ENCODE results near the gene CDC6.

CDC6 gene

GRCh38 chr17:40306395-40306794, 18.7 kb downstream of the CDC6 start:
- peaks cover 7% of the 10 kb centered on the region; the same call in 1 of the 2 replicates for H3K79me2 ChIP-seq (ENCODE audit: insufficient read depth, low read depth)
- H3K4me2 ChIP-seq: peak overlapping the region; percentile 94
- peak overlapping the region; percentile 82 for H3K27ac ChIP-seq
- no peaks in the 10 kb centered on the region for H4K20me1 ChIP-seq (ENCODE audit: insufficient read depth)
- peaks cover 8% of the 10 kb centered on the region; the same call in 1 of the 2 replicates for H3K36me3 ChIP-seq (ENCODE audit: insufficient read depth)
- peaks cover 96% of the 10 kb centered on the region for H3K4me1 ChIP-seq (ENCODE audit: low read depth, poor library complexity, severe bottlenecking)
- TF ChIP-seq CTCF (conservative IDR thresholded peaks at IDR 0.05; ENCODE audit: low read depth, low read length): no peak
- no peak overlapping the region for H2AFZ ChIP-seq (ENCODE audit: low read depth)
- no peaks in the 10 kb centered on the region for H3K27me3 ChIP-seq (ENCODE audit: insufficient read depth, low read depth)
- peak overlapping the region; percentile 42; the same call in 1 of the 2 replicates for H3K9ac ChIP-seq
- no peak overlapping the region for H3K4me3 ChIP-seq (IDR thresholded peaks at IDR 0.05; ENCODE audit: insufficient read depth, low read depth, low read length)

DNA sequence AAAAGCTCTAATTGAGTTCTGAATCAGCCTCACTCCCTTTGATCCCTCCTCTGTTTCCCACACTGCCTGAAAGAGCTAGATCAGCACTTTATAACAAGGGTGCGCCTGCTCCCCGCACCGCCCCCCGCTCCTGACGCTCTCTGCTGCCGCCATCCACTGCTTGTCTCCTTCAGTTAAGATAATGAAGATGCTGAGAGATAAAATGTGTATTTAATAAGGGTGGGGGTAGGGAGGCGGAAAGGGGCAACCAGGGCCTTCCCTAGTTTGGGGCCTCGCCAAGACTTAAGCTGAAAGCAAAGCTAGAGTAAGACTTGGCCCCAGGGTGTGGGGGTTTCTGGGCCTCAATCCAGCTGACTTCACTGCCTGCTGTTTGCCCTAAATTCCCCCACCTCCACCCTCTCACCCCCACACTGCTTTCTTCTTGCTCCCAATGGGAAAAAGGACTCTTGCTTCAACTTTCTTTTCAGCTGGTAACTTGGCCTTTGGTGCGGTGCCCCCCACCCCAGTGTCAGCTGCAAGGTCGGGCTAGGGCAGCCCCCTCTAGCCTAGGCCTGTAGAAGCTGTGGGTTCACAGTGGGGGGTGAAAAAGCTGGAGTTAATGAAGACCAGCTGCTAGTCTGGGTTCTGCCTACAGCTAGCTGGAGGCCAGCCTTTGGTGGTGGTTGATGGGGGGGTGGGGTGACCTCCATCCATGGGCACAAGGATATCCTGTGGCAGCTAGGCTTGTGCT, 19.5 kb downstream of the CDC6 start:
- Histone ChIP-seq H3K79me2 (ENCODE audit: insufficient read depth, low read depth) (peaks cover 7% of the 10 kb centered on the region; the same call in 1 of the 2 replicates), H3K4me1 (ENCODE audit: low read depth, poor library complexity, severe bottlenecking) (peaks cover 100% of the 10 kb centered on the region), H3K27me3 (ENCODE audit: insufficient read depth, low read depth) (no peaks in the 10 kb centered on the region), H3K27ac (peak overlapping the region; percentile 82), H3K4me2 (peak overlapping the region; percentile 94), H3K4me3 (IDR thresholded peaks at IDR 0.05; ENCODE audit: insufficient read depth, low read depth, low read length) (no peak overlapping the region), H4K20me1 (ENCODE audit: insufficient read depth) (no peaks in the 10 kb centered on the region), H3K36me3 (ENCODE audit: insufficient read depth) (peaks cover under 1% of the 10 kb centered on the region; the same call in 1 of the 2 replicates), H2AFZ (ENCODE audit: low read depth) (no peak overlapping the region), H3K9ac (peak overlapping the region; percentile 42; the same call in 1 of the 2 replicates)
- no peak for TF ChIP-seq CTCF (conservative IDR thresholded peaks at IDR 0.05; ENCODE audit: low read depth, low read length)

GRCh38 chr17:40307740-40308239, 20.1 kb downstream of the CDC6 start:
- no peaks in the 10 kb centered on the region for H4K20me1 ChIP-seq (ENCODE audit: insufficient read depth)
- no peak for TF ChIP-seq CTCF (conservative IDR thresholded peaks at IDR 0.05; ENCODE audit: low read depth, low read length)
- H3K79me2 ChIP-seq (ENCODE audit: insufficient read depth, low read depth): peaks cover 7% of the 10 kb centered on the region; the same call in 1 of the 2 replicates
- H3K4me2 ChIP-seq: peak overlapping the region; percentile 94
- peak overlapping the region; percentile 42; the same call in 1 of the 2 replicates for H3K9ac ChIP-seq
- no peaks in the 10 kb centered on the region for H3K27me3 ChIP-seq (ENCODE audit: insufficient read depth, low read depth)
- H3K4me1 ChIP-seq (ENCODE audit: low read depth, poor library complexity, severe bottlenecking): peaks cover 100% of the 10 kb centered on the region
- peak overlapping the region; percentile 82 for H3K27ac ChIP-seq
- no peak overlapping the region for H2AFZ ChIP-seq (ENCODE audit: low read depth)
- no peaks in the 10 kb centered on the region for H3K36me3 ChIP-seq (ENCODE audit: insufficient read depth)
- no peak overlapping the region for H3K4me3 ChIP-seq (IDR thresholded peaks at IDR 0.05; ENCODE audit: insufficient read depth, low read depth, low read length)

DNA sequence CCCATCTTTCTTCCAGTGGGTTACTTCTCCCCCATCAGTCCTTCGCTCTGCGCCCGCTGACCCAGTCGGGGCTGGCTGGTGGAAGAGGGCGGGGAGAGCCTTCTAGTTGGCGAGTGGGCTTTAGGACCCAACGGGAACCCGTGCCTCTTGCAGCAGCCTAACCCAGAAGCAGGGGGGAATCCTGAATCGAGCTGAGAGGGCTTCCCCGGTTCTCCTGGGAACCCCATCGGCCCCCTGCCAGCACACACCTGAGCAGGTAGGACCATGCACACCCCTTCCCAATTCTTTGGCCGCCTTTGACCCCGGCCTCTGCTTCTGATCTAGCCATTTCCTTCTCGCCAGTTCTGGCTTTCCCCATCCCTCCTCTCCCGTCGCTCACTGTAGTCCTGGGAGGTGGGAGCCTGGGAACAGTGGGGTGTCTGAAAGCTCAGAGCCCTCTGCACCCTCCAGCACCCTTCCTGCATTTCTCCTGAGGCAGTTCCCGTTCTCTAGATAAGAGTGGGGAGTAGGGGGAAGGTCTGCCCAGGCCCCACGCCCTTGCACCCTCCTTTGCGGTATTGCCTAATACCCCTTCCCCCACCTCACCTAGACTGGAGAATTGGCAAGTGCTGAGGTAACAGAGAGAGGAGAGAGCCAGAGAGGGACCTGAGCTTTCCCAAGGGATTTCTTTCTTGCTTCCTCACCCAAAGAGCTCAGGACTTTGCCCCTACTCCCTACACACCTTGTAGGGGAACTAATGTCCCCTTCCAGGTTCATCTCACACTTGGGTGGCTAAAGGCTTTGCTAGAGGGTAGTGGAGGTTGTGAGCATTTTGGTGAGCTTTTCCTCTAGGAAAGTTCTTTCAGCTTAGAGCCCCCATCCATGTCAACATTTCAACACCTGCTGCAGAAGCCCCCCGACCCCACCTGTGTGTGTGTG, 21.6 kb downstream of the CDC6 start, which contains the start of gene RARA:
TSS of gene RARA (plus strand) at position 150 of the 918 bp plus-strand sequence. CDS start 22,039 bp downstream, outside the sequence.
- peaks cover 100% of the 10 kb centered on the region for H3K4me1 ChIP-seq (ENCODE audit: low read depth, poor library complexity, severe bottlenecking)
- no peak for TF ChIP-seq CTCF (conservative IDR thresholded peaks at IDR 0.05; ENCODE audit: low read depth, low read length)
- peak within 1 kb of the TSS; percentile 45; the same call in 1 of the 2 replicates for H3K9ac ChIP-seq
- H3K27me3 ChIP-seq (ENCODE audit: insufficient read depth, low read depth): no peaks in the 10 kb centered on the region
- H4K20me1 ChIP-seq (ENCODE audit: insufficient read depth): no peaks in the 10 kb centered on the region
- H3K4me2 ChIP-seq: peak within 1 kb of the TSS; percentile 94
- H3K27ac ChIP-seq: peak within 1 kb of the TSS; percentile 82
- no peak within 1 kb of the TSS for H2AFZ ChIP-seq (ENCODE audit: low read depth)
- no peak within 1 kb of the TSS for H3K4me3 ChIP-seq (IDR thresholded peaks at IDR 0.05; ENCODE audit: insufficient read depth, low read depth, low read length)
- H3K79me2 ChIP-seq (ENCODE audit: insufficient read depth, low read depth): no peaks in the 10 kb centered on the region
- no peaks in the 10 kb centered on the region for H3K36me3 ChIP-seq (ENCODE audit: insufficient read depth)

All from KMS-11 (cell line).